CD14-positive monocyte (primary cell): ENCODE results near the gene SHROOM1. TPM values are rescaled to one million over a fixed set of nuclear protein-coding genes. Genes with fewer than 3 reads are reported as not detected.

ENCODE experiments used
- DNase-seq, 3 donors: peaks; one replicate each; pipeline ENCODE4 v3.0.0-alpha.2; 2011 to 2022
- H2AFZ ChIP-seq: 2 replicates; pipeline ENCODE4 v1.6.0; 2012; ENCODE audit warnings: mild to moderate bottlenecking, low read depth, low read length, inconsistent platforms; ENCODE audit not compliant: insufficient read depth, poor library complexity, severe bottlenecking
- H3K27ac ChIP-seq, 2 donors: 1 replicate in 1 of 2; 2 replicates in 1 of 2; pipeline ENCODE4 v1.5.1; 2012 to 2013; ENCODE audit warnings: low read length in 2 of 2, control low read depth in 1 of 2, inconsistent platforms in 1 of 2, low read depth in 1 of 2, mild to moderate bottlenecking in 1 of 2
- H3K27me3 ChIP-seq, 2 donors: one replicate each; pipeline versions ENCODE4 v1.6.0 to v1.6.1; 2011 to 2013; ENCODE audit warnings: low read length in 2 of 2; ENCODE audit not compliant: control insufficient read depth in 2 of 2, insufficient read depth in 2 of 2
- H3K36me3 ChIP-seq, 2 donors: replicated peaks in 1 of 2; 1 replicate in 1 of 2; 2 replicates in 1 of 2; pipeline versions ENCODE4 v1.5.1 to v1.6.1; 2012 to 2013; ENCODE audit warnings: low read length in 2 of 2, control low read depth in 1 of 2, inconsistent platforms in 1 of 2, mild to moderate bottlenecking in 1 of 2; ENCODE audit not compliant: insufficient read depth in 2 of 2, control insufficient read depth in 1 of 2
- H3K4me1 ChIP-seq, 2 donors: 1 replicate in 1 of 2; 2 replicates in 1 of 2; pipeline versions ENCODE4 v1.5.1 to v1.6.1; 2012 to 2013; ENCODE audit warnings: low read length in 2 of 2, control low read depth in 1 of 2, inconsistent platforms in 1 of 2, mild to moderate bottlenecking in 1 of 2, moderate library complexity in 1 of 2; ENCODE audit not compliant: insufficient read depth in 2 of 2, control insufficient read depth in 1 of 2
- H3K4me2 ChIP-seq: replicated peaks from 2 replicates; pipeline ENCODE3; 2012; ENCODE audit warnings: low read length, moderate library complexity, mild to moderate bottlenecking; ENCODE audit not compliant: poor library complexity, severe bottlenecking; ENCODE audit errors: extremely low read depth
- H3K4me3 ChIP-seq, 3 experiments: fragments of 200-600 bp in 1 of 3; sonication (generic) in 1 of 3; replicated peaks in 1 of 3; 1 replicate in 2 of 3; 2 replicates in 1 of 3; pipeline ENCODE4 v1.5.1; 2011 to 2013; ENCODE audit warnings: low read length in 3 of 3, mild to moderate bottlenecking in 3 of 3, control low read depth in 2 of 3, low read depth in 2 of 3, inconsistent platforms in 1 of 3, moderate library complexity in 1 of 3
- H3K79me2 ChIP-seq: 2 replicates; pipeline ENCODE4 v1.6.0; 2012; ENCODE audit warnings: mild to moderate bottlenecking, control low read depth, inconsistent platforms, low read length, moderate library complexity; ENCODE audit not compliant: insufficient read depth
- H3K9ac ChIP-seq: 2 replicates; pipeline ENCODE4 v1.6.0; 2017; ENCODE audit warnings: low read length, mild to moderate bottlenecking; ENCODE audit not compliant: insufficient read depth, poor library complexity, severe bottlenecking
- H3K9me3 ChIP-seq, 2 donors: replicated peaks in 1 of 2; 1 replicate in 1 of 2; 2 replicates in 1 of 2; pipeline versions ENCODE4 v1.5.1 to v1.6.1; 2012 to 2013; ENCODE audit warnings: low read length in 2 of 2, control low read depth in 1 of 2; ENCODE audit not compliant: control insufficient read depth in 1 of 2, insufficient read depth in 1 of 2
- H4K20me1 ChIP-seq: 2 replicates; pipeline ENCODE4 v1.6.0; 2012; ENCODE audit warnings: mild to moderate bottlenecking, low read length, control low read depth, moderate library complexity; ENCODE audit not compliant: insufficient read depth
- H3K27ac Mint-ChIP-seq, 7 donors: one replicate each; pipeline ENCODE4 v1.8.0; 2020; ENCODE audit warnings: mild to moderate bottlenecking in 7 of 7, mixed read lengths in 7 of 7, moderate library complexity in 6 of 7, inconsistent platforms in 2 of 7
- H3K27me3 Mint-ChIP-seq, 3 donors: one replicate each; pipeline ENCODE4 v1.8.0; 2021 to 2022; ENCODE audit warnings: low read depth in 3 of 3, mild to moderate bottlenecking in 3 of 3, mixed read lengths in 3 of 3, moderate library complexity in 3 of 3, inconsistent platforms in 1 of 3
- H3K36me3 Mint-ChIP-seq, 2 donors: one replicate each; pipeline ENCODE4 v1.8.0; 2020; ENCODE audit warnings: mixed read lengths in 2 of 2, inconsistent platforms in 1 of 2, mild to moderate bottlenecking in 1 of 2
- H3K4me1 Mint-ChIP-seq: one replicate; pipeline ENCODE4 v1.8.0; 2020; ENCODE audit warnings: mild to moderate bottlenecking, mixed read lengths
- H3K4me3 Mint-ChIP-seq, 2 donors: one replicate each; pipeline ENCODE4 v1.8.0; 2020; ENCODE audit warnings: mild to moderate bottlenecking in 2 of 2, mixed read lengths in 2 of 2, moderate library complexity in 1 of 2
- H3K9me3 Mint-ChIP-seq, 7 donors: one replicate each; pipeline ENCODE4 v1.8.0; 2020 to 2022; ENCODE audit warnings: mixed read lengths in 7 of 7, mild to moderate bottlenecking in 6 of 7, moderate library complexity in 6 of 7, inconsistent platforms in 2 of 7
- CTCF ChIP-seq: fragments of 200-600 bp; IDR thresholded peaks from one replicate; pipeline ENCODE4 v1.8.0; 2022; ENCODE audit warnings: antibody characterized with exemption, mild to moderate bottlenecking
- WGBS: methylation state at CpG from one replicate; pipeline ENCODE4 v1.1.5; 2013; ENCODE audit warnings: missing lambda C conversion rate; ENCODE audit not compliant: insufficient coverage; 5-methylcytosine and 5-hydroxymethylcytosine counted together
- intact Hi-C, 2 donors: fragments of 100-400 bp; cut with micrococcal nuclease; formaldehyde crosslinking; loops; one replicate each; pipeline versions ENCODE4 v1.15.0 to v1.15.1; 2023
- polyA plus RNA-seq, 3 donors: library from polyadenylated mRNA; depleted of rRNA in 1 of 3; unstranded in 2 of 3; stranded (reverse) in 1 of 3; fragments of 300-500 nt in 2 of 3; fragments of >200 nt in 1 of 3; fragmentation: Illumina TruSeq in 2 of 3; gene quantifications; 1 replicate in 2 of 3; 2 replicates in 1 of 3; pipeline ENCODE4 v1.2.3, GENCODE V29; 2012 to 2021

Gene SHROOM1
- polyA plus RNA-seq, 3 donors: 6.4 to 27.0 (median 16.1) TPM

GRCh38 chr5:132838516-132839282 lies 8.3 kb upstream of the SHROOM1 start:
- Histone ChIP-seq H3K9ac (no peak overlapping the region), H4K20me1 (no peaks in the 10 kb centered on the region), H3K9me3 (no peaks in the 10 kb centered on the region), H3K36me3 (no peaks in the 10 kb centered on the region), H3K4me3 (peak overlapping the region in 1 of 3 experiments; percentile 52), H3K4me1 (peaks cover 64 to 67% of the 10 kb centered on the region in 2 donors), H3K79me2 (no peaks in the 10 kb centered on the region), H3K27ac (peak overlapping the region in 1 of 2 donors; percentile 87), H2AFZ (no peak overlapping the region), H3K4me2 (no peak overlapping the region), H3K27me3 (no peaks in the 10 kb centered on the region)
- Mint-ChIP-seq H3K4me1 (peaks cover 63% of the 10 kb centered on the region), H3K27ac (peak overlapping the region; percentile 22 to 94 (median 85)), H3K9me3 (peaks cover 0 to 2% (median 0%) of the 10 kb centered on the region in 7 donors), H3K36me3 (no peaks in the 10 kb centered on the region), H3K4me3 (no peak overlapping the region), H3K27me3 (peaks cover 0 to 2% (median 0%) of the 10 kb centered on the region in 3 donors)
- no CpG with 5 or more reads among the region's 3 CpGs for WGBS
- TF ChIP-seq CTCF: no peak
- intact Hi-C loops: no loop called here
- DNase-seq: no peak

GRCh38 chr5:132837868-132838267 lies 7.4 kb upstream of the SHROOM1 start:
- Histone ChIP-seq H3K79me2 (no peaks in the 10 kb centered on the region), H3K4me2 (no peak overlapping the region), H3K4me3 (no peak overlapping the region), H3K9me3 (no peaks in the 10 kb centered on the region), H3K36me3 (no peaks in the 10 kb centered on the region), H4K20me1 (no peaks in the 10 kb centered on the region), H3K9ac (no peak overlapping the region), H3K27me3 (no peaks in the 10 kb centered on the region), H3K4me1 (peaks cover 64 to 67% of the 10 kb centered on the region in 2 donors), H2AFZ (no peak overlapping the region), H3K27ac (peak overlapping the region in 1 of 2 donors; percentile 63)
- Mint-ChIP-seq H3K27me3 (peaks cover 0 to 4% (median 2%) of the 10 kb centered on the region in 3 donors), H3K27ac (peak overlapping the region; percentile 52 to 92 (median 85)), H3K4me1 (peaks cover 63% of the 10 kb centered on the region), H3K9me3 (peaks cover 0 to 2% (median 0%) of the 10 kb centered on the region in 7 donors), H3K4me3 (peak overlapping the region in 1 of 2 donors; percentile 13), H3K36me3 (no peaks in the 10 kb centered on the region)
- no peak for DNase-seq
- TF ChIP-seq CTCF: no peak
- 42% methylated on average over 2 of the region's 2 CpGs for WGBS
- intact Hi-C loops: no loop called here
